ENCODE results near the gene POMT2.

DNA sequence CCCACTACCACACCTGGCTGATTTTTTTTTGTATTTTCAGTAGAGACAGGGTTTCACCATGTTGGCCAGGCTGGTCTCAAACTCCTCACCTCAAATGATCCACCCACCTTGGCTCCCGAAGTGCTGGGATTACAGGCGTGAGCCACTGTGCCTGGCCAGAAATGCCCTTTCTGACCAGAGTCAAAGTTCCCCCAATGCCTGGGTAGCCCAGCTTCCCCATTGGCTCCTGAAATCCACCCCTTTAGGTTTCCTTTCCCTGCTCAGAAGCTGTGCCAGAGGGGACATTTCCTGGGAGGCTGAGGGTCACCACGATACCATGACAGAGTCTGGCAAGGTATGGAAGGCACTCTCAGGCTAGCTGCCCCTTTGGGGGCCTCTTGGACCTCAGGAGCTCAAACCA is 3.6 kb upstream of the POMT2 start:
- TF ChIP-seq, protein P1, sequence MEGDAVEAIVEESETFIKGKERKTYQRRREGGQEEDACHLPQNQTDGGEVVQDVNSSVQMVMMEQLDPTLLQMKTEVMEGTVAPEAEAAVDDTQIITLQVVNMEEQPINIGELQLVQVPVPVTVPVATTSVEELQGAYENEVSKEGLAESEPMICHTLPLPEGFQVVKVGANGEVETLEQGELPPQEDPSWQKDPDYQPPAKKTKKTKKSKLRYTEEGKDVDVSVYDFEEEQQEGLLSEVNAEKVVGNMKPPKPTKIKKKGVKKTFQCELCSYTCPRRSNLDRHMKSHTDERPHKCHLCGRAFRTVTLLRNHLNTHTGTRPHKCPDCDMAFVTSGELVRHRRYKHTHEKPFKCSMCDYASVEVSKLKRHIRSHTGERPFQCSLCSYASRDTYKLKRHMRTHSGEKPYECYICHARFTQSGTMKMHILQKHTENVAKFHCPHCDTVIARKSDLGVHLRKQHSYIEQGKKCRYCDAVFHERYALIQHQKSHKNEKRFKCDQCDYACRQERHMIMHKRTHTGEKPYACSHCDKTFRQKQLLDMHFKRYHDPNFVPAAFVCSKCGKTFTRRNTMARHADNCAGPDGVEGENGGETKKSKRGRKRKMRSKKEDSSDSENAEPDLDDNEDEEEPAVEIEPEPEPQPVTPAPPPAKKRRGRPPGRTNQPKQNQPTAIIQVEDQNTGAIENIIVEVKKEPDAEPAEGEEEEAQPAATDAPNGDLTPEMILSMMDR (IDR thresholded peaks at IDR 0.05): no peak
- no peak for TF ChIP-seq POLR2A (IDR thresholded peaks at IDR 0.05)

Data from heart left ventricle (tissue), 13 donors.